HFFc6 (cell line): ENCODE results near the gene ALX4. TPM values are rescaled to one million over a fixed set of nuclear protein-coding genes. Genes with fewer than 3 reads are reported as not detected.
A peak's percentile ranks its signal among the peaks of the same experiment; 100 is the strongest.

Source experiments
- DNase-seq: peaks from one replicate; pipeline ENCODE4 v3.0.0-alpha.2; 2018
- H3K27ac Mint-ChIP-seq: 2 replicates; pipeline ENCODE4 v1.8.0; 2020; ENCODE audit warnings: mild to moderate bottlenecking, mixed read lengths
- H3K27me3 Mint-ChIP-seq: 2 replicates; pipeline ENCODE4 v1.8.0; 2021; ENCODE audit warnings: mild to moderate bottlenecking, moderate library complexity, mixed read lengths; ENCODE audit not compliant: insufficient read depth
- H3K36me3 Mint-ChIP-seq: 2 replicates; pipeline ENCODE4 v1.8.0; 2021; ENCODE audit warnings: low read depth, mixed read lengths
- H3K4me1 Mint-ChIP-seq: 2 replicates; pipeline ENCODE4 v1.8.0; 2020; ENCODE audit warnings: low read depth, mixed read lengths
- H3K4me3 Mint-ChIP-seq: 2 replicates; pipeline ENCODE4 v1.8.0; 2020; ENCODE audit warnings: mild to moderate bottlenecking, moderate library complexity, mixed read lengths
- H3K9me3 Mint-ChIP-seq: 2 replicates; pipeline ENCODE4 v1.8.0; 2020; ENCODE audit warnings: mild to moderate bottlenecking, mixed read lengths
- CTCF ChIP-seq: fragments of 200-600 bp; sonication (generic); IDR thresholded peaks from 2 replicates; pipeline ENCODE4 v1.5.0; 2021; ENCODE audit warnings: antibody characterized with exemption, mild to moderate bottlenecking
- long read RNA-seq: library from polyadenylated mRNA; unstranded; transcript quantifications from one replicate; pipeline ENCODE4 v2.0.0, GENCODE V29; 2019
- total RNA-seq, 6 experiments: library from RNA; stranded (reverse); fragmentation: NEBNext Ultra II Directional; extraction: Animal tissue kit (Norgen Biotek cat#: 25700); gene quantifications; 2 replicates in 1 of 6; 3 replicates in 5 of 6; pipeline ENCODE4 v1.2.3, GENCODE V29; 2021

Gene ALX4
- total RNA-seq = under 1 TPM; 0.02 to 0.13 (median 0.06) TPM
- long read RNA-seq = 0 reads

GRCh38 chr11:44309478-44310205 lies at the start of gene ALX4:
Gene ALX4, minus strand, starts transcription at chr11:44310139. Its CDS starts 77 bp downstream, at chr11:44310062.
- Mint-ChIP-seq H3K27me3 (peaks cover 64% of the 10 kb centered on the region), H3K36me3 (no peaks in the 10 kb centered on the region), H3K4me3 (peak within 1 kb of the TSS; percentile 77), H3K9me3 (no peaks in the 10 kb centered on the region), H3K27ac (no peak within 1 kb of the TSS), H3K4me1 (no peaks in the 10 kb centered on the region; the same call in 1 of the 2 replicates)
- DNase-seq = peak; percentile 15
- TF ChIP-seq CTCF = no peak

GRCh38 chr11:44359162-44359561 lies 49.2 kb upstream of the ALX4 start:
- H3K36me3 Mint-ChIP-seq = no peaks in the 10 kb centered on the region
- 0 out of 2 replicates have a peak, but pooled peaks cover 4% of the 10 kb centered on the region for H3K4me1 Mint-ChIP-seq
- no peak for DNase-seq
- peaks cover 68% of the 10 kb centered on the region for H3K27me3 Mint-ChIP-seq
- H3K9me3 Mint-ChIP-seq = no peaks in the 10 kb centered on the region
- TF ChIP-seq CTCF = no peak
- no peak overlapping the region for H3K27ac Mint-ChIP-seq
- H3K4me3 Mint-ChIP-seq = no peak overlapping the region

GRCh38 chr11:44358713-44359112 lies 48.8 kb upstream of the ALX4 start:
- Mint-ChIP-seq H3K36me3 (no peaks in the 10 kb centered on the region), H3K9me3 (no peaks in the 10 kb centered on the region), H3K4me3 (no peak overlapping the region), H3K27me3 (peaks cover 68% of the 10 kb centered on the region), H3K27ac (no peak overlapping the region), H3K4me1 (0 out of 2 replicates have a peak, but pooled peaks cover 4% of the 10 kb centered on the region)
- no peak for DNase-seq
- TF ChIP-seq CTCF = no peak

GRCh38 chr11:44357711-44358110 lies 47.8 kb upstream of the ALX4 start:
- no peak for DNase-seq
- 0 out of 2 replicates have a peak, but pooled peaks cover 4% of the 10 kb centered on the region for H3K4me1 Mint-ChIP-seq
- H3K36me3 Mint-ChIP-seq = no peaks in the 10 kb centered on the region

DNA sequence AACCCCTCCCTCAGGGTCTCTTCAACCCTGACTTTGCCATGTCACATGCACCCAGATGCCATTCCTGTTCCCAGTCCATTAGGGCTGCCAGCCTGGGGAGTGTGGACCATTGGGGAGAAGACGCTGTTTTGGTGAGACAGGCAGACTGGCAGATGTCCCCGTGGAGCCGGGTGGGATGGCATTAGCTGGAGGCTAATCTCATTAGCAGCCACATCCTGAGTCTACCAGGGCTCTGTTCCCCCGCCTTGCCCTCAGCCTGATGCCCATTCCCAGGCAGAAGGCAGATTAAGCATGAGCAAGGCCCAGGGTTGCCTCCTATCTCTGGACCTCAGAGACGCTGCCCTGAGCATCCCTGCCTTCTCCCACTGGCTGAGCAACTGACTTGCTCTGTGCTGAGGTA lies 46.4 kb upstream of the ALX4 start:
- no peak for TF ChIP-seq CTCF
- no peak for DNase-seq
- no peaks in the 10 kb centered on the region for H3K36me3 Mint-ChIP-seq
- no peaks in the 10 kb centered on the region for H3K4me1 Mint-ChIP-seq
- H3K9me3 Mint-ChIP-seq = no peaks in the 10 kb centered on the region
- H3K4me3 Mint-ChIP-seq = no peak overlapping the region
- H3K27me3 Mint-ChIP-seq = peaks cover 54% of the 10 kb centered on the region
- no peak overlapping the region for H3K27ac Mint-ChIP-seq

More at GRCh38 chr11:44357711-44358110, 47.8 kb upstream of the ALX4 start:
- TF ChIP-seq CTCF = no peak
- Mint-ChIP-seq H3K27ac (no peak overlapping the region), H3K9me3 (no peaks in the 10 kb centered on the region), H3K4me3 (no peak overlapping the region), H3K27me3 (peaks cover 62% of the 10 kb centered on the region)
